SU-DHL-6 (cell line): ENCODE results near the gene WASF3.
A peak's percentile ranks its signal among the peaks of the same experiment; 100 is the strongest.

ENCODE experiments used
- H2AFZ ChIP-seq: fragments of 200-600 bp; sonication (generic); 2 replicates; pipeline ENCODE4 v1.6.1; 2014; ENCODE audit warnings: low read depth, mild to moderate bottlenecking, moderate library complexity, mixed read lengths, antibody characterized with exemption, low read length; ENCODE audit not compliant: severe bottlenecking
- H3F3A ChIP-seq: fragments of 200-600 bp; shearing (Covaris generic); 2 replicates; pipeline ENCODE4 v1.6.0; 2016; ENCODE audit warnings: antibody characterized with exemption, mild to moderate bottlenecking; ENCODE audit not compliant: insufficient read depth
- H3K27ac ChIP-seq: fragments of 200-600 bp; sonication (generic); 2 replicates; pipeline ENCODE4 v1.5.1; 2016; ENCODE audit warnings: low read depth, mild to moderate bottlenecking, low read length, moderate library complexity, mixed read lengths
- H3K27me3 ChIP-seq: fragments of 200-600 bp; sonication (generic), shearing (Covaris generic); 2 replicates; pipeline ENCODE4 v1.6.0; 2014; ENCODE audit warnings: mild to moderate bottlenecking, low read length
- H3K36me3 ChIP-seq: fragments of 200-600 bp; sonication (generic); 2 replicates; pipeline ENCODE4 v1.6.1; 2014; ENCODE audit warnings: mild to moderate bottlenecking, low read length, mixed read lengths
- H3K4me2 ChIP-seq: fragments of 300-600, 200-600 bp; shearing (Covaris generic), sonication (generic); 2 replicates; pipeline ENCODE4 v1.6.0; 2014; ENCODE audit warnings: low read length, low read depth, mild to moderate bottlenecking; ENCODE audit not compliant: poor library complexity, severe bottlenecking
- H3K4me3 ChIP-seq: fragments of 200-600 bp; sonication (generic); 2 replicates; pipeline ENCODE4 v1.5.1; 2014; ENCODE audit warnings: antibody characterized with exemption, low read length, mild to moderate bottlenecking, mixed read lengths; ENCODE audit not compliant: insufficient read depth, poor library complexity, severe bottlenecking
- H3K79me2 ChIP-seq: fragments of 200-600 bp; sonication (generic); 2 replicates; pipeline ENCODE4 v1.6.1; 2014; ENCODE audit warnings: mild to moderate bottlenecking, low read length, moderate library complexity; ENCODE audit not compliant: insufficient read depth
- H3K9ac ChIP-seq: fragments of 200-600 bp; sonication (generic); 2 replicates; pipeline ENCODE4 v1.7.0; 2014; ENCODE audit warnings: mild to moderate bottlenecking, low read length
- H3K9me2 ChIP-seq: fragments of 200-600 bp; sonication (generic); replicated peaks from 2 replicates; pipeline ENCODE4 v1.6.1; 2014; ENCODE audit warnings: low read length; ENCODE audit not compliant: insufficient read depth
- H3K9me3 ChIP-seq: fragments of 200-600 bp; sonication (generic); 2 replicates; pipeline ENCODE4 v1.6.1; 2014; ENCODE audit warnings: low read length, mixed read lengths; ENCODE audit not compliant: insufficient read depth
- H4K20me1 ChIP-seq: fragments of 200-600 bp; sonication (generic); 2 replicates; pipeline ENCODE4 v1.6.1; 2014; ENCODE audit warnings: low read depth, mild to moderate bottlenecking, antibody characterized with exemption, low read length, moderate library complexity, mixed read lengths
- CTCF ChIP-seq: fragments of 200-600 bp; sonication (generic); IDR thresholded peaks from one replicate; pipeline ENCODE4 v1.5.1; 2017; ENCODE audit warnings: antibody characterized with exemption, mild to moderate bottlenecking, low read length, moderate library complexity; ENCODE audit not compliant: insufficient read depth, poor library complexity, severe bottlenecking
- EZH2phosphoT487 ChIP-seq: fragments of 200-600 bp; sonication (generic), shearing (Covaris generic); conservative IDR thresholded peaks from 2 replicates; pipeline ENCODE4 v1.6.1; 2018; ENCODE audit warnings: mild to moderate bottlenecking, antibody characterized with exemption, low read length, moderate library complexity, mixed read lengths

The WASF3 gene

GRCh38 chr13:26705536-26705935 is 148.1 kb downstream of the WASF3 start:
- Histone ChIP-seq H3K4me3 (no peak overlapping the region), H3K9me2 (no peaks in the 10 kb centered on the region), H3K9me3 (no peaks in the 10 kb centered on the region), H2AFZ (no peak overlapping the region), H4K20me1 (no peaks in the 10 kb centered on the region), H3K27me3 (no peaks in the 10 kb centered on the region), H3F3A (no peaks in the 10 kb centered on the region), H3K4me2 (no peak overlapping the region), H3K9ac (no peak overlapping the region), H3K27ac (no peak overlapping the region), H3K36me3 (no peaks in the 10 kb centered on the region), H3K79me2 (no peaks in the 10 kb centered on the region)
- no peak for TF ChIP-seq EZH2phosphoT487
- TF ChIP-seq CTCF, result no peak

GRCh38 chr13:26706381-26706780 is 148.9 kb downstream of the WASF3 start:
- no peaks in the 10 kb centered on the region for H3K9me2 ChIP-seq

GRCh38 chr13:26707122-26708006 is 149.9 kb downstream of the WASF3 start:
- Histone ChIP-seq H3K9me2 (no peaks in the 10 kb centered on the region), H3K36me3 (no peaks in the 10 kb centered on the region), H4K20me1 (no peaks in the 10 kb centered on the region), H3K79me2 (no peaks in the 10 kb centered on the region), H3K9me3 (no peaks in the 10 kb centered on the region), H3K27ac (no peak overlapping the region), H3K4me3 (no peak overlapping the region), H3K27me3 (no peaks in the 10 kb centered on the region), H3F3A (no peaks in the 10 kb centered on the region), H2AFZ (no peak overlapping the region), H3K9ac (no peak overlapping the region), H3K4me2 (no peak overlapping the region)
- peak; percentile 21 for TF ChIP-seq CTCF
- TF ChIP-seq EZH2phosphoT487, result no peak

More at GRCh38 chr13:26706381-26706780, 148.9 kb downstream of the WASF3 start:
- H3K79me2 ChIP-seq, result no peaks in the 10 kb centered on the region
- H3K4me3 ChIP-seq, result no peak overlapping the region
- no peaks in the 10 kb centered on the region for H3F3A ChIP-seq
- H2AFZ ChIP-seq, result no peak overlapping the region
- H3K4me2 ChIP-seq, result no peak overlapping the region
- no peaks in the 10 kb centered on the region for H3K9me3 ChIP-seq
- TF ChIP-seq EZH2phosphoT487, result no peak
- TF ChIP-seq CTCF, result no peak
- no peak overlapping the region for H3K27ac ChIP-seq
- no peaks in the 10 kb centered on the region for H3K36me3 ChIP-seq
- no peaks in the 10 kb centered on the region for H3K27me3 ChIP-seq
- H3K9ac ChIP-seq, result no peak overlapping the region
- H4K20me1 ChIP-seq, result no peaks in the 10 kb centered on the region
